Measurements from ENCODE around the gene TUBGCP5.
"Not testable (repeated sequence)": the region's sequence is repeated elsewhere in the genome, so short reads cannot be mapped to it uniquely, and the experiment has no call there.

TUBGCP5 gene

DNA sequence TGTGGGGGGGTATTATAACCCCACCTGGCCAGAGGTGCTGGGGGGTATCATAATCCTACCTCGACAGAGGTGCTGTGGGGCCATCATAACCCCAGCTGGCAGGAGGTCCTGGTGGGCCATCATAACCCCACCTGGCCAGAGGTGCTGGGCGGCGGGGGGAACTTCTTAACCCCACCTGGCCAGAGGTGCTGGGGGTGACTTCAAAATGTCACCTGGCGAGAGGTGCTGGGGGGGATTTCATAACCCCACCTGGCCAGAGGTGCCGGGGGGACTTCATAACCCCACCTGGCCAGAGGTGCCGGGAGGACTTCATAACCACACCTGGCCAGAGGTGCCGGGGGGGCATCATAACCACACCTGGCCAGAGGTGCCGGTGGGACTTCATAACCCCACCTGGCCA lies 2.4 kb upstream of the TUBGCP5 start:
- not testable (repeated sequence) for DNase-seq (ENCODE audit: low read depth)

GRCh38 chr15:23039917-23040281 lies 530 bp upstream of the TUBGCP5 start:
- DNase-seq (ENCODE audit: low read depth), result no peak

DNA sequence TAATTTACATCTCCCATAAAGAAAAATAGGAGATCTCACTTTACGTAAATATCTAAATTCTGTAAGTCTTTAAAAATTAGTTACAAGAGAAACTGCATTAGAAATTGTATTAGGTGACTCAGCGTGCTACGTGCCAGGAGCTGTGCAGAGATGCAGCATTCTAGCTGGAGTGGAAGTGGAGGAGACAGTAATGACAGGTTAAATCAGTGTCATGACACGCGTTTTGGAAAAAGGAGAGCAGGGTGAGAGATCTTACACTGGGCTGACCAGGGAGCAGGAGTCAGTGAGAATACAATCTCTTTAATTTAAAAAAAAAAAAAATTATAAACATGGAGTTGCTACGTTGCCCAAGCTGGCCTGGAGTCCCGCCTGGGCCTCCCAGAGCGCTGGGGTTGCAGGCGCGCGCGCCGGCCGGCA lies 635 bp downstream of the TUBGCP5 start:
- DNase-seq (ENCODE audit: low read depth), result no peak

DNA sequence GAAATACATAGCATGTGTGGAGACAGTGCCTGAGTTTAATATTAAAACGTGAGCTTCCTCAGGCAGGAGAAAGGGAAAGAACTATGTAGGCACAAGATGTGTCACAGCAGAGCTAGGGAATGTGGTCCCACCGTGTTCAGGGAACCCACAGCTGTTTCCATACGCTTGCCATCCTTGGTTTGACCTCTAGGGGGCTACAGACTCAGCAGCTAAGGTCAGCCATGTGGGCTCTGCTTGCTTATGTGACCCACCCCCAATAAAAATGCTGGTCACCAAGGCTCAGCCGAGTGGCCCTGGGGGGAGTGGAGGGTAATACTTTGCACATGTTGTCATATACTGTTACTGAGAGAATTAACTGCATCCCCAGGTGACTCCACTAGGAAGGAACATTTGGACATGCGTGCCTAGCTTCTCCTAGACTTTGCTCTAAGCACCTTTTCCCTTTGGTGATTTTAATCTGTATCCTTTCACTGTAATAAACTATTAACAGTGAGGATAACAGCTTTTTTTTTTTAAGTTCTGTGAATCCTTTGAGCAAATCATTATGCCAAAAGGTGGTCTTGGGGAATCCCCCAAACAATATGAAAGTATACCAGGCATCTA lies 3.3 kb downstream of the TUBGCP5 start:
- peak; percentile 23 for DNase-seq (ENCODE audit: low read depth)

DNA sequence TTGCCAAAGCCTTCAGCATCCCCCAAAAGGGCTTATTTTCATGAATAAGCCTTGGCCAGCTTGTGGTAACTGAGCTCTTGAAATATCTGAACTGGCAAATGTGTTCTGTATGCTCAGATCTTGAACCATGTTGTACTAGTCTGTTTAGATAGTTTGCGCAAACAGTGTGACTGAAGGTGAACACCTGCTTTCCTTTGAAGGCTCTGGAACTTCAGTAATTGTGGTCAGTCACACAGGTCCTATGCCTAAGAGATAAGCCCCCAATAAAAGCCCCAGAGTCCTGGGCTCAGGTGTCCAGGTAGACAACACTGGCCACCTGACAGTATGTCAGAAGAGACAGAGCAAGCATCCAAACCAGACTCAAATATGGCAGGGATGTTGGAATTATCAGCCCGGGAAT lies 5.4 kb downstream of the TUBGCP5 start:
- no peak for DNase-seq (ENCODE audit: low read depth)

DNA sequence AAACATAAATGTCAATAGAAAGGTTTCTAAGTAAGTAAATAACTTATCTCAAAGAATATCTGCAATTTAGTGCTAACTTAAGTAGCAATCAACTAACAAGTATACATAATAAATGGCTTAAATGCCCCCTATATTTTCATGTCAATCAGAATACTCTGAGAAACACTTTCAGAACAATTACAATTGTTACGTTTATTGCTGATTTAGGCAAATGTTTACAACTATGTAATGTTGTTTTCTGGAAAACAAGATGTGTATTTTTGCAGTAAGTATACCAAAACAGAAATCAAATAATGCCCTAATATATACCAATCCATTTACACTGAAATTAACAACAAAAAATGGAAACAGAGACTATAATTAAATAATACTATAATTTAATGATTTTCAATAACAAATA lies 13.2 kb downstream of the TUBGCP5 start:
- no peak for DNase-seq (ENCODE audit: low read depth)

GRCh38 chr15:23022156-23022555 lies 17.2 kb downstream of the TUBGCP5 start:
- no peak for DNase-seq (ENCODE audit: low read depth)

DNA sequence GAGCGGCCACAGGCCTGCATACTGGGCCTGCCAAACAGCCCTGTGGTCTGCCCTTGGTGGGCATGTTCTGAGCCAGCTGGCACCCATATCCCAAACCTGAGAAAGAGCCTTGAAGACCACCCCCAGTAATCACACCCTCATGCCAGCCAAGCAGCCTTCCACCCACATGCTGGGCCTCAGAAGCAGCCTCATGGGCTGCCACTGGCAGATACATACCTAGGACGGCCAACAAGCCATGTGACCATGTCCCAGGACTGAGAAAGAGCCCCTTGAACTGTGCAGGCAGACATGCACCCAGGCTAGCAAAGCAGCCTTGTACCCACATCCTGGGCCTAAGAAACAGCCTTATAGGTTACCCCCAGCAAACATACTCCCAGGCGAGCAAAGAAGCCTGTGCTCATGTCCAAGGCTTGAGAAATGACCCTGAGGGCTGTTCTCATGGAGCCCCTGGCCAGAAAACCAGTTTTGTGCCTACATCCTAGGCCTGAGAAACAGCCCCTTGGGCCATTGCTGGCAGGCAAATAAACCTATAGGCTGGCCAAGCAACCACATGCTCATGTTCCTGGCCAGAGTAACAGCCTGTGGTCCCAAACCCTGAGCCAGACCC lies 24.9 kb downstream of the TUBGCP5 start:
- DNase-seq (ENCODE audit: low read depth), result no peak

DNA sequence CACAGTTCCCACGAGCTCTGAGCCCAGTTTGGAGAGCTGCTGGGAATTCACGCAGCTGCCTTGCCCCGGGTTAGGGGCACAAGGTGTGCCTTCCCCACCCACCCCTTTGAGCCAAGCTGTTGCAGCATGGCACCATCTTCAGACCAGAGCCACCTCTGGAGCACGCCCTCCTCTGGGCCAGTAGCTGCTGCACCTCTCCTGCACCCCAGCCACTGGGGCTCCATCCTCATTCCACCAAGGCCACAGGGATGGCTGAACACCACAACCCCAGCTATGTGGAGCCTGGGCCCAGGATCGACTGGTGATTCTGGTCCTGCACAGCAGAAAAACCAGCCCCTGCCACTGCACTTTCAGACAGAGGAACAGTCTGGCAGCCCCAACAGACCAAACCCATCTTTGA lies 25.7 kb downstream of the TUBGCP5 start:
- no peak for DNase-seq (ENCODE audit: low read depth)

DNA sequence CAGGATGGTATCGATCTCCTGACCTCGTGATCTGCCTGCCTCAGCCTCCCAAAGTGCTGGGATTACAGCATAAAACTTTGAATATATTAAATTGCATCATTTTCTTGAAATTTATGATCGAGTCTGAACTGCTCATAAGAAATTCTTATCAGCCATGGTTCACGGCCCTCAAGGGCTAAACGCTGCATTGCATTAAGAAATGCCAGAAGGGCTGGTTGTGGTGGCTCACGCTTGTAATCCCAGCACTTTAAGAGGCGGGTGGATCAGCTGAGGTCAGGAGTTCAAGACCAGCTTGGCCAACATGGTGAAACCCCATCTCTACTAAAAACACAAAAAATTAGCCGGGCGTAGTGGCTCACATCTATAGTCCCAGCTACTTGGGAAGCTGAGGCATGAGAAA lies 26.8 kb downstream of the TUBGCP5 start:
- not testable (repeated sequence) for DNase-seq (ENCODE audit: low read depth)

DNA sequence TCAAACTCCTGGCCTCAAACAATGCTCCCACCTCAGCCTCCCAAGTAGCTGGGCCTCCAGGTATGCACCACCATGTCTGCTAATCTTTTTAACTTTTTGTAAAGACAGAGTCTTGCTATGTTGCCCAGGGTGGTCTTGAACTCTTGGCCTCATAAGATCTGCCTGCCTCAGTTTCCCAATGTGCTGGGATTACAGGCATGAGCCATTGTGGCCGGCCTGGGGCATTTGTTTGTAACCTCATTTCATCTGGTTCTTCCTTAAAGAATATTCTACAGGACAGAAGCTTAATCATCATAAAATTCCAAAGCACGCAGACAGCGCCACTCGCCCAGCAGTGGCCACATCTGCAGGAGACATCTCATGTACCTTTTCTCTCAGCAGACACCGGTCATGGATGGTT lies 35.6 kb downstream of the TUBGCP5 start:
- no peak for DNase-seq (ENCODE audit: low read depth)

- DNase-seq (ENCODE audit: low read depth), result no peak
These were observed 36.4 kb downstream of the TUBGCP5 start for GRCh38 chr15:23002920-23003319.

DNA sequence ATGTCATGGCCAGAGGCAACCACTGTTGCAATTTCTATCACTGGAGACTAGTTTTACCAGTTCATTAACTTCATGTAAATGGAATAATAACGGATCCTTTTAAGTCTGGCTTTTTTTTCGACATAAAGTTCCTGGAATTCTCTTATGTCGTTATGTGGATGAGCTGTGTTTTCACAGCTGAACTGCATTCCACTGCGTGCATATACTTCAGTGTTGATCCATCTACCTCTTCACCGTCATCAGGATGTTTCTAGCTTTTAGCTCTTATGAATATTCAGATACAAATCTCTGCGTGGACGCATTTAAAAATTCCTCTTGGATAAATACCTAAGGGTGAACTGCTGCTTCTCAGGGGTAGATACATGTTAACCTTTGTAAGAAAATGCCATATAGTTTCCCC lies 43.6 kb downstream of the TUBGCP5 start:
- DNase-seq (ENCODE audit: low read depth), result no peak

GRCh38 chr15:22992024-22992326 lies 47.4 kb downstream of the TUBGCP5 start:
- no peak for DNase-seq (ENCODE audit: low read depth)

DNA sequence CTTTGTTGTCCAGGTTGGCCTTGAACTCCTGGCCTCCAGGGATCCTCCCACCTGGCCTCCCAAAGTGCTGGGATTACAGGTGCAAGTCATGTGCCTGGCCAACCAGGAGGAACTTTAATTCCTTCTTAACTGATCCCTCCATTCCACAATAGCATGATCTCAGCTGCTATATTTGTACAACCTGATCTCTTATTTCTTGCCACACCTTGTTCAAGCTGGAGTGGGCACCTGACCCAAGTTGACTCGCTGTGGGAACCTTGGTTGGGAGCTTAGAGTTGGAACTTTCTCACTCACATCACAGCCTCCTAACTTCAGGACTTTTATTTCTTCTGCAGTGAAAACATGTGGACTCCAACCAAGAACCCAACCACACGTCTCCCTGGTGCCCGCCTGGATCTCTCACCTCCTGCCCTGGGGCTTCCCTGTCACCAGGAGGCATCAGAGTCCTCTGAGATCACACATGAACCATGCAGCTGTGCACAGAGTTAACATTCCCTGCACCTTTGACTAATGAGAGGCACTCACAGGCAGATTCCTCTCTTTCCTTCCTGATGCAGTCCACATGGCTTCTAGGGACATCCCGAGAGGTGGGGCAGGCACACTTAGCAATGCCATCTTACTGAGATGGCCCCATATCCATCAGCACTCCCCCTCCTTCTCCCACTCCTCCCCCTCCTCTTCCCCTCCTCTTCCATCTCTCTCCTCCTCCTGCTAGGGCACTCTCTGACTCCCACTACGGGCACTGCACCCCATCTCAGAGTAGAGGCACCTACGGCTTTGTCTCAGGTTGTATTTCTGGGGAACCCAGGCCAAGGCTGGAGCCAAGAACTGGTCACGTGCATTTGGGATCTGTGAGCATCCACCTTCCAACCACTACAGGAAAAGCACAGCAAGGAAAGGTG lies 49.5 kb downstream of the TUBGCP5 start:
- no peak for DNase-seq (ENCODE audit: low read depth)

- no peak for DNase-seq (ENCODE audit: low read depth)
These were observed 50.6 kb downstream of the TUBGCP5 start for GRCh38 chr15:22988811-22989210.

DNA sequence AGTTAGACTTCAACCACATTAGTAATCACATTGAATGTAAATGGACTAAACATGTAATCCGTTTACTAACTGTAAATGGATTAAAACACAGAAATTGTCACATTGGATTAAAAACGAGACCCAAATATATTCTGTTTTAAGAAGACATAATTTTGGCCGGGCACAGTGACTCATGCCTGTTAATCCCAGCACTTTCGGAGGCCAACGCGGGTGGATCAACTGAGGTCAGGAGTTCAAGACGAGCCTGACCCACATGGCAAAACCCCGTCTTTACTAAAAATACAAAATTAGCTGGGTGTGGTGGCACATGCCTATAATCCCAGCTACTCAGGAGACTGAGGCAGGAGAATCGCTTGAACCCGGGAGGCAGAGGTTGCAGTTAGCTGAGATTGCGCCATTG lies 57.4 kb downstream of the TUBGCP5 start:
- not testable (repeated sequence) for DNase-seq (ENCODE audit: low read depth)

DNA sequence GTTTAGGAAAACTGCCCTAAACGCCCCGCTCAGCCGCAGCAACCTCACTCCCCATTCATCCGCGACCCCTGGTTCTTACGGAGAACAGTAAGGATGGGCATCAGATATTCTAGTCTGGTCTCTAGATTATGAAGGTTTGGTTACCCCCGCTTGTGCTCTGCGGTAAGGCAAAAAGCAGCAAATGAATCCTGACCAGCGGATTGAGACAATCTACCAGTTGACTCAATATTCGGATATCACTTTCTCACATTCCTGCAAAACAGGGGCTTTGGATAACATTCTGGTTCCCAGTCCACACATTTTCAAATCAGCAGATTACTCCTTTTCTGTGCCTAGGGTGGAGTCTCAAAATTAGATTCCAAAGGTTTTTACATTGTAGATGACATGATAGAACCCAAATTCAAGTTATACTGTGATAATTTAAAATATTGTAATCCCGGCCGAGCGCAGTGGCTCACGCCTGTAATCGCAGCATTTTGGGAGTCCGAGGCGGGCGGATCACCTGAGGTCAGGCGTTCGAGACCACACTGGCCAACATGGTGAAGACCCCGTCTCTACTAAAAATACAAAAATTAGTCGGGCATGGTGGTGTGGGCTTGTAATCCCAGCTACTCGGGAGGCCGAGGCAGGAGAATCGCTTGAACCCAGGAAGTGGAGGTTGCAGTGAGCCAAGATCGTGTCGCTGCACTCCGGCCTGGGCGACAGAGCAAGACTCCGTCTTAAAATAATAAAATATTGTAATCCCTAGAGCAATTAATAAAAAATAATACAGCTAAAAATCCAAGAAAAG lies 58.1 kb downstream of the TUBGCP5 start:
- no peak for DNase-seq (ENCODE audit: low read depth)

DNA sequence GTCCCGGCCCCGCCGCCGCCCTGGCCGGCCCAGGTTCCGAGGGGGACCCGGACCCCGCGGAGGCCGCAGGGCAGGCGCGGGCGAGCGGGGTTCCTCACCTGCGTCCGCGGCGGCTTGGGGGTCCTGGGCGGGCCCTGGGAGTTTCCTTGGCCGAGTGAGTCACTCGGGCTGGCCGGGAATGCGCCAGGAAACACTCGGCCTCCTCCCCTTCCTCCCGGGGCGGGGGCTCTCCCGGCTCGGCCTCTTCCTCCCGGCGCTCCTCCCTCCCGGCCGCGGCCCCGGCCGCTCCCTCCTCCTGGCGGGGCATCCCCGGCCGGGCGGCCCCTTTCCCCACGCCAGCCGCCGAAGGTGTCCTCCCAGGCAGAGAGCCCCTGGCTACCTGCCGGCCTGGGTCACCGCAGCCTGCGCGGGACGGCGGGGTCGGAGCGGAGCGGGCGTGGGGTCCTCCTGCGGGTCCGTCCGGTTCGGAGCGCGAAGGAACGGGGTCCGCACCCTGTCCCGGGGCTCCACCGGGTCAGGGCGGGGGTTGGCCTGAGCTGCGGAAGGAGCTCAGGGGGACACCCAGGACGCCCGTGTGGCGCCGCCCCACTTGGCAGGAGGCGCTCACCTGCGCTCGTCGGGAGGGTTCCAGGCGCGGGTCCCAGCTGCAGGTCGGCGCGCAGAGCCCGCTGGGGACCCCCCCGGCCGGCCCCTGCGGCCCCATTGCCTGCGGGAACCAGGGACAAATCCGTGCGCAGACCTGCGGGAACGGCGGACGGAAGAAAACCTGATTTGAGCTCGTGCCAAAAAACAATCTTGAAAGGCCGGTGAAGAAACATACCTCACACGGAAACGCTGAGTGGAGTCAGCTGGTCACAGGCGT lies 58.9 kb downstream of the TUBGCP5 start, which contains the start of gene CYFIP1:
CYFIP1 (minus strand) TSS at position 180 of the 862 bp plus-strand sequence. CDS start 33,083 bp downstream, outside the sequence.
- DNase-seq (ENCODE audit: low read depth), result no peak

DNA sequence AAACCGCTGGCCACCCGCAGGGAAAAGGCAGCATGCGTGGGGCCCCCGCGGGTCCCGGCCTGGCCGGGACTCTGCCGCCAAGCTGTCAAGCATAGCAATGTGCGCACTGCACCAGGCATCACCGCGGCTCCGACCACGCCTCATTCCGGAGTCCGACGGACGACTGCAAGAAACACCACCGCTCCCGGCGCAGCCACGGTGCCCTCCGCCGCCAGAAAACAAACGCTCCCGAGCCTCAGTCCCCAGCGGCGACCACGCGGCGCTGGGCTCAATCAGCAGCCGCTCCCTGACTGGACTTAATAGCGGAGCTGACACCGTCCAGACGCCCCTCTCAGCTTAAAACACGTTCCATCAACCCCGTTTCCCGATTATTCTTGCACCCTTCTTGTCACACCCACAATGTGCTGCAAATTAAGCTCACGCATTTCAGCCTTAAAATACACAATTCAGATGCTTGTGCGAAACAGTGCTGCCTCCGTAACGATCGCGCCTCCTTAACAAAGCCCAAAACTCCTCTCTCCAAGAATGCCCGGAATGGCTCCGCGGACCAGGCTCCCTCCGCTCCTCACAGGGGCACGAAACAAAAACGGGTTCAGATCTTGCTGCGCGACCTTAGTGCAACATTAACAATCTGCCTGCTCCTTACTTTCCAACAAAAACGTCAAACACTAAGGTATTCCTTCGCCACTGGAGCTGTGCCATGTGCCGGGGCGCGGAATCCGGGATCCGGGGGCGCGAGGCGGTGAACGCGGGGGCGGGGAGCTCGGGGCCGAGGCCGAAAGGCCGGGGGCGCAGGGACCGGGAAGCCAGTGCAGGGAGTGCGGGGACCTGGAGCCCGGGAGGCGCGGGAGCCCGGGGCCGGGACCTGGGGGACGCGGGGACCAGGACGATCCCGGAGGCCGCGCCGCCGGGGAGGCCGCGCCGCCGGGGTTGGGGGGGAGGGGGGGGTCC lies 59.9 kb downstream of the TUBGCP5 start:
- DNase-seq (ENCODE audit: low read depth), result no peak
